Activated CD8-positive, alpha-beta T cell treated with anti-CD3 and anti-CD28 coated beads for 36 hours (primary cell): ENCODE data around the gene DIS3L. TPM values are rescaled to one million over a fixed set of nuclear protein-coding genes. Genes with fewer than 3 reads are reported as not detected.
A peak's percentile ranks its signal among the peaks of the same experiment; 100 is the strongest.
"Not testable (repeated sequence)": the region's sequence is repeated elsewhere in the genome, so short reads cannot be mapped to it uniquely, and the experiment has no call there.

Source experiments
- ATAC-seq: fragments of 200-7000 bp; cut with Tn5 transposase; one replicate; pipeline ENCODE4 v1.10.0; 2021; ENCODE audit warnings: mild to moderate bottlenecking, moderate library complexity
- CTCF ChIA-PET: fragments of 350-600 bp; sonication (Branson Sonifier 250); formaldehyde crosslinking; loops from one replicate; lab custom pipeline; 2021; ENCODE audit warnings: antibody characterized with exemption; lab: Charles Lee
- POLR2A ChIA-PET: fragments of 350-600 bp; sonication (Branson Sonifier 250); formaldehyde crosslinking; loops from one replicate; lab custom pipeline; 2021; ENCODE audit warnings: antibody characterized with exemption; lab: Charles Lee
- DNase-seq: peaks from one replicate; pipeline ENCODE4 v3.0.0-alpha.2; 2020
- H3K27ac Mint-ChIP-seq: one replicate; pipeline ENCODE4 v1.8.0; 2021; ENCODE audit warnings: mild to moderate bottlenecking, mixed read lengths
- H3K27me3 Mint-ChIP-seq: one replicate; pipeline ENCODE4 v1.8.0; 2021; ENCODE audit warnings: mixed read lengths
- H3K36me3 Mint-ChIP-seq: one replicate; pipeline ENCODE4 v1.8.0; 2021; ENCODE audit warnings: low read depth, mixed read lengths
- H3K4me1 Mint-ChIP-seq: one replicate; pipeline ENCODE4 v1.8.0; 2021; ENCODE audit warnings: low read depth, mixed read lengths
- H3K4me3 Mint-ChIP-seq: one replicate; pipeline ENCODE4 v1.8.0; 2021; ENCODE audit warnings: mild to moderate bottlenecking, moderate library complexity, mixed read lengths
- H3K9me3 Mint-ChIP-seq: one replicate; pipeline ENCODE4 v1.8.0; 2021; ENCODE audit warnings: mixed read lengths
- intact Hi-C: fragments of 100-400 bp; cut with micrococcal nuclease; formaldehyde crosslinking; loops from one replicate; pipeline ENCODE4 v1.10.0; 2022
- total RNA-seq, 2 experiments: library from RNA; stranded (reverse); gene quantifications; one replicate each; pipeline ENCODE4 v1.2.3, GENCODE V29; 2021
- TF ChIP-seq, protein P1 (sequence below): fragments of 200-600 bp; IDR thresholded peaks from one replicate; pipeline ENCODE4 v1.8.0; 2022; ENCODE audit warnings: antibody characterized with exemption, mild to moderate bottlenecking

The DIS3L gene
- total RNA-seq, result 10 to 100 TPM; 23.6 to 23.7 TPM

- TF ChIP-seq, protein P1, sequence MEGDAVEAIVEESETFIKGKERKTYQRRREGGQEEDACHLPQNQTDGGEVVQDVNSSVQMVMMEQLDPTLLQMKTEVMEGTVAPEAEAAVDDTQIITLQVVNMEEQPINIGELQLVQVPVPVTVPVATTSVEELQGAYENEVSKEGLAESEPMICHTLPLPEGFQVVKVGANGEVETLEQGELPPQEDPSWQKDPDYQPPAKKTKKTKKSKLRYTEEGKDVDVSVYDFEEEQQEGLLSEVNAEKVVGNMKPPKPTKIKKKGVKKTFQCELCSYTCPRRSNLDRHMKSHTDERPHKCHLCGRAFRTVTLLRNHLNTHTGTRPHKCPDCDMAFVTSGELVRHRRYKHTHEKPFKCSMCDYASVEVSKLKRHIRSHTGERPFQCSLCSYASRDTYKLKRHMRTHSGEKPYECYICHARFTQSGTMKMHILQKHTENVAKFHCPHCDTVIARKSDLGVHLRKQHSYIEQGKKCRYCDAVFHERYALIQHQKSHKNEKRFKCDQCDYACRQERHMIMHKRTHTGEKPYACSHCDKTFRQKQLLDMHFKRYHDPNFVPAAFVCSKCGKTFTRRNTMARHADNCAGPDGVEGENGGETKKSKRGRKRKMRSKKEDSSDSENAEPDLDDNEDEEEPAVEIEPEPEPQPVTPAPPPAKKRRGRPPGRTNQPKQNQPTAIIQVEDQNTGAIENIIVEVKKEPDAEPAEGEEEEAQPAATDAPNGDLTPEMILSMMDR, result no peak
- H3K36me3 Mint-ChIP-seq, result peaks cover 17% of the 10 kb centered on the region
- CTCF ChIA-PET, result interaction anchor here (0.6 to 1.5 kb wide), 2 partner anchors 105 to 204 kb away, joined by 3 to 5 read pairs; partner anchors contain the start of gene SNAPC5
- ATAC-seq (peak; percentile 73), DNase-seq (peak; percentile 62)
- peak within 1 kb of the TSS; percentile 94 for H3K27ac Mint-ChIP-seq
- no peaks in the 10 kb centered on the region for H3K9me3 Mint-ChIP-seq
- intact Hi-C loops, result loop anchor here (5.0 kb wide), 1 partner anchor 204 kb away; the partner anchor contains the start of gene SNAPC5
- H3K4me1 Mint-ChIP-seq, result peaks cover 42% of the 10 kb centered on the region
- H3K27me3 Mint-ChIP-seq, result no peaks in the 10 kb centered on the region
- POLR2A ChIA-PET, result interaction anchor here (0.9 to 3.2 kb wide), 9 partner anchors 8 to 989 kb away, joined by 3 to 17 read pairs (median 3); partner anchors contain the start of genes RNU5B-1, RPL4, SNAPC5 and TIPIN
- H3K4me3 Mint-ChIP-seq, result peak within 1 kb of the TSS; percentile 89
These were observed at the start of gene DIS3L for GRCh38 chr15:66293419-66294156. TSS of gene DIS3L (plus strand) at chr15:66293568. CDS start at chr15:66293597, 29 bp downstream.

GRCh38 chr15:66245832-66246231 lies 47.5 kb upstream of the DIS3L start:
- H3K4me3 Mint-ChIP-seq, ATAC-seq, H3K9me3 Mint-ChIP-seq, CTCF ChIA-PET, H3K27ac Mint-ChIP-seq, intact Hi-C loops, POLR2A ChIA-PET, DNase-seq, H3K4me1 Mint-ChIP-seq, H3K36me3 Mint-ChIP-seq: not testable (repeated sequence)
- H3K27me3 Mint-ChIP-seq, result peaks cover 22% of the 10 kb centered on the region

- Mint-ChIP-seq H3K36me3 (no peaks in the 10 kb centered on the region), H3K27ac (no peak overlapping the region), H3K9me3 (no peaks in the 10 kb centered on the region), H3K4me1 (no peaks in the 10 kb centered on the region), H3K27me3 (peaks cover 29% of the 10 kb centered on the region), H3K4me3 (no peak overlapping the region)
- no peak for DNase-seq
- intact Hi-C loops, result no loop called here
- CTCF ChIA-PET, result no interaction called here
- POLR2A ChIA-PET, result no interaction called here
- TF ChIP-seq, protein P1, result no peak
- no peak for ATAC-seq
These were observed 46.4 kb upstream of the DIS3L start for GRCh38 chr15:66246937-66247336.

GRCh38 chr15:66249605-66250174 lies 43.7 kb upstream of the DIS3L start:
- ATAC-seq, result no peak
- ChIA-PET POLR2A (no interaction called here), CTCF (interaction anchor here (0.8 to 1.9 kb wide), 2 partner anchors 38 to 42 kb away, joined by 3 to 4 read pairs; no protein-coding TSS in a partner anchor)
- intact Hi-C loops, result no loop called here
- Mint-ChIP-seq H3K27me3 (peaks cover 41% of the 10 kb centered on the region), H3K27ac (no peak overlapping the region), H3K9me3 (no peaks in the 10 kb centered on the region), H3K4me3 (no peak overlapping the region), H3K4me1 (peaks cover 9% of the 10 kb centered on the region), H3K36me3 (no peaks in the 10 kb centered on the region)
- no peak for DNase-seq
- TF ChIP-seq, protein P1, result no peak

GRCh38 chr15:66251065-66251789 lies 42.1 kb upstream of the DIS3L start:
- ChIA-PET CTCF (interaction anchor here (1.1 kb wide), 1 partner anchor 37 kb away, joined by 4 read pairs; no protein-coding TSS in a partner anchor), POLR2A (no interaction called here)
- H3K36me3 Mint-ChIP-seq, result no peaks in the 10 kb centered on the region
- no peaks in the 10 kb centered on the region for H3K9me3 Mint-ChIP-seq
- intact Hi-C loops, result no loop called here
- ATAC-seq (no peak), DNase-seq (no peak)
- peaks cover 9% of the 10 kb centered on the region for H3K4me1 Mint-ChIP-seq
- no peak overlapping the region for H3K4me3 Mint-ChIP-seq
- H3K27ac Mint-ChIP-seq, result no peak overlapping the region
- H3K27me3 Mint-ChIP-seq, result peaks cover 55% of the 10 kb centered on the region
- TF ChIP-seq, protein P1, result no peak
